GM18951 (cell line): ENCODE data around the gene EIF2A.
"Not testable (repeated sequence)": the region's sequence is repeated elsewhere in the genome, so short reads cannot be mapped to it uniquely, and the experiment has no call there.

ENCODE experiments used
- POLR2A ChIP-seq: IDR thresholded peaks from 4 replicates; pipeline ENCODE4 v1.6.1; 2011; ENCODE audit warnings: mild to moderate bottlenecking; ENCODE audit not compliant: insufficient read length, insufficient read depth; ENCODE audit errors: extremely low read depth
- in situ Hi-C: fragments of 300-500 bp; cut with MboI; formaldehyde crosslinking; loops from one replicate; pipeline ENCODE4 v1.12.0; 2022; ENCODE audit warnings: low sequenced_read_pairs, mixed read lengths, inconsistent platforms; ENCODE audit not compliant: unreplicated experiment

Gene EIF2A

DNA sequence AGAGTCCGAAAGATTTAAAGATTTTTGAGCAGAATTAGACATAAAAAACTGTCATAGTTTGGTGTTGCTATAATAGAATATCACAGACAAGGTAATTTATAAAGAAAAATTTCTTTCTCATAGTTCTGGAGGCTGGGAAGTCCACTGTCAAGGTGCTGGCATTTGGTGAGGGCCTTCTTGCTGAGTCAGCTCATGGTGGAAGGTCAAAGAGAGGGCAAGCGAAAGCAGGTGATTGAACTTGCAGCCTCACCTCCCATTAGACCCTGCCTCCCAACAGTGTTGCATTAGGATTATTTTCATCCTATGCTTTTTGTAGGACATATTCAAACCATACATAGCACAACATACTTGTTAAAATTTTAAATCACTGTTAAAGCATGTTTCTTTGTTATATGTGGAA is 66.4 kb downstream of the EIF2A start:
- in situ Hi-C loops = no loop called here
- TF ChIP-seq POLR2A = no peak

DNA sequence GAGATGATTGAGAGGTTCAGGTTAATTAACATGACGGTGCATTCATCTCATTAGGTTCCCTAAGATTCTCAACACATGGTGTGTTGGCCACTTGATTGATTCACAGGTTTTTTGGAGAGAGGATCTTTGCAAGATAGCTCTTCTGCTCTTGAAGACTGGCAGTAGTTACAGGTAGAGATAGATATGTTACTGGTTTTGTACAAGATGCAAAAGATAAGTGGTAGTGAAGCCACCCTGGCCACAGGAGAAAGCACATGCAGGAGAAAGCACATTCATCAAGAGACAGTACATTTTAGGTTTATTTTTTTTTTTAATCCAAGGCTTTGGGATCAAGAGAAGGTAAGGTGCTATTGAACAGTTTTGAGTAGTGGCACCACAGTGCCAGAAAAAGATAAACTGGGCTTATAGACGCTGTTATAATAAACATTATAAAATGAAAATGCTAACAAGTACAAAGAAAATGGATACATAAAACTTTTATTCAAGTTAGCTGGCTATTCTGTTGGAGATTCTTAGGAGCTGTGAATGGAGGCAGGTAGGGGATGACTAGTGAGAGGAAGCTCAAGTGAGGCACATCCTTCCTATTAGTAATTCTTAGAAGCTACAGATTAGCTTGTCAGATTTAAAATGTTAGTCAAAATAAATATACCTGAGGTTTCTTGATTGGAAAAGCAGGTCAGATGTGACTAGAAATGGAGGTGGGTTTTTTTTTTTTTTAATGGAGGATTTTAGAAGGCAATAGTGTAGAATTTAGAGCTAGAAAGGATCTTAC is 67.3 kb downstream of the EIF2A start:
- no peak for TF ChIP-seq POLR2A
- in situ Hi-C loops = no loop called here

DNA sequence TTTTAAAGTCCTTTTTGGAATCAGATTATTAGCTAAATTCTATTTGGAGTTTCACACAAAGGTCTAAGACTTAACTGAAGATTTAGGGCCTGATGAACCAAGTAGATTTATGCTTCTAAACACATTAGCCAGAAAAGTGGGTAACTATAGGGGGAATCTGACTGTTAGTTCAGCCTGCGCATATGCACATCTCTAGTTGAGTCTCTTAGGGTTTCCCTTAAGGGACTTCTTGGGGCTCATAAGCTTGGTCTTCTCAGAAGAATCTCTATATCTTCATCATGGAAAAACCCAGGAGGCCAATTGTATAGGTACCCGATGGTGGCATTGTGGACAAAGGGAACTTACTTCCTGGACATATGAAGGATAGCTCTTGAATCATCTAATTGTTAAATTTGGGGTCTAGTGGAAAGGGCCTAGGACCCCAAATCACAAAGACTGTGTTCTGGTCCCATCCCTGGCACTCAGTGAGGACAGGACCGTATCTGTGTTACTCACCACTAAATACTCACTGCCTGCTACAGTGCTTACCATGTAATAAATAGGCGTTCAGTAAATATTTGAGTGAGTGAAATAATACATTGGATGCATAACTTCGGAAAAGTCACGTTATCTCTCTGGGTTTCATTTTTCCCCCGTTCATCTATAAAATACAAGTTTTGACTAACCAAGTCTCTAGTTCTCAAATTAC is 73.6 kb downstream of the EIF2A start:
- in situ Hi-C loops = no loop called here
- TF ChIP-seq POLR2A = no peak

DNA sequence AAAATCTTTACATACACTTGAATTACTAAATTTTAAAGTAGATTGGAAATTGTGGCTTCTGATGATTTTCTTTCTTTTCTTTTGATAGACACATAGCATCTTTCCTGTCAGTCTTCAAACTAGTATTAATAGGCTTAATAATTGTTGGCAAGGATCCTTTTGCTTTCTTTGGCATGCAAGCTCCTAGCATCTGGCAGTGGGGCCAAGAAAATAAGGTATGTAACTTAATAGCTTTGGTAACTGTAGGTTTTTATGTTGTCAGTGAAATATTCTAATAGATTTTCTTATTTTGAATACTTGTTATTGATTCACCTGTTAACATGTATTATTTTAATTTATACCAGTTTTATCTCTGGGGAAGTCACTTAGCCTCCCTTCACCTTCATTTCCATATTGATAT is 76.4 kb downstream of the EIF2A start:
- in situ Hi-C loops = not testable (repeated sequence)

DNA sequence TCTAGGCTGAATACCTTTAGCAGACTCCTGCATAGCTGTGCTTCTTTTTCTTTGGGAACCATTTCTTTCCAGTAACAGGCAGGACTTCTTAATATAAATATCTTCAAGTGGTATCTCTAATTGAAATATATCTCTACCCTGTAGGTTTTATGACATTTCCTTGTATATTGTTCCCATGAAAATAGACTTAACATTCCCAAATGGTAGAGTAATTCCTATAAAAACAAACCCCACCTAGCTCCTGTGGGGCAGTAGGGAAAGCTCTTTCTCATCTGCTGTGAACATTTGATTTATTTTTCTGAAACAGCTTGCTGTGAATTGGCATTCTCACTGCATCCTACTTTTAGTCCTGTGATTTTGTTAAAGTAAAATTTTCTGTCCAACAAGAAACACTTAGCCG is 77.4 kb downstream of the EIF2A start:
- in situ Hi-C loops = no loop called here
- no peak for TF ChIP-seq POLR2A

DNA sequence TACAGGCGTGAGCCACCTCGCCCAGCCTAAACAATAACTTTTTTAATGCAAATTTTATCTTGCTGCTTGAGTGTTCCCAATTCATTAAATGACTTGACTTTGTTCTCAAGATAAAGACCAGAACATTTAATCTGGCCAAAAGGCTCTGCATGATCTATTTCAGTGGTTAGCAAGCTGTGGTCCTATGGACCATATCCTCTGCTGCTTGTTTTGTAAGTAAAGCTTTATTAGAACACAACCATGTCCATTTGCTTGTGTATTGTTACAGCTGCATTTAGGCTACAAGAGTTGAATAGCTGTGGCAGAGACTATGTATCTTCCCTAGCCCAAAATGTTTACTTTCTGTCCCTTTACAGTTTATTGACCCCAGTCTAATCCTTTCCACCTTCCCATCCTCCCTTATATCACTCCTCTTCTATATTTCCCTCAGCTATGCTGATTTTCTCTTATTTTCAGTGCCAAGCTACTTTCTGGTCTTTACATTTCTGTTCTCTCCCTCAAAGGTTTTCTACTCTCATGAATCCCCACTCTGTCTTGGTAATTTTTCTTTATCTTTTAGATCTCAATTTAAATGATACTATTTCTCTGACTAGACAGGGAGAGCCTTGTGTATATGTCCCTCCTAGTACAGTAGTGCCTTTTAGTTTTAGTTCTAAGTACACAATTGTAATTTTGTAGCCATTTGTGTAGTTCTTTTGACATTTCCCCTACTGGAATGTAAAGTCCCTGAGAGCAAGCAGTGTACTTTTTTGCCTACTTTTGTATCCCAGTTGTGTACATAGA is 79.8 kb downstream of the EIF2A start:
- in situ Hi-C loops = no loop called here
- no peak for TF ChIP-seq POLR2A

DNA sequence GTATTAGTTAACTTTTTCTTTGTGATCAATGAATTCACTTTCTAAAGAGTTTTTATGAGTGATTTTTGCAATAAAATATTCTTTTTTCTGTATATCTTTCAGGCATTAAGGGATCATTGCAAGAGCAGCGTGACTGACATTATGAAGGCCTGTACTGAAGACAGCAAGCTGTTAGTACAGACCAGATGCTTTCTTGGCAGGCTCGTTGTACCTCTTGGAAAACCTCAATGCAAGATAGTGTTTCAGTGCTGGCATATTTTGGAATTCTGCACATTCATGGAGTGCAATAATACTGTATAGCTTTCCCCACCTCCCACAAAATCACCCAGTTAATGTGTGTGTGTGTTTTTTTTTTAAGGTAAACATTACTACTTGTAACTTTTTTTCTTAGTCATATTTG is 81.0 kb downstream of the EIF2A start:
- in situ Hi-C loops = no loop called here
- TF ChIP-seq POLR2A = no peak

DNA sequence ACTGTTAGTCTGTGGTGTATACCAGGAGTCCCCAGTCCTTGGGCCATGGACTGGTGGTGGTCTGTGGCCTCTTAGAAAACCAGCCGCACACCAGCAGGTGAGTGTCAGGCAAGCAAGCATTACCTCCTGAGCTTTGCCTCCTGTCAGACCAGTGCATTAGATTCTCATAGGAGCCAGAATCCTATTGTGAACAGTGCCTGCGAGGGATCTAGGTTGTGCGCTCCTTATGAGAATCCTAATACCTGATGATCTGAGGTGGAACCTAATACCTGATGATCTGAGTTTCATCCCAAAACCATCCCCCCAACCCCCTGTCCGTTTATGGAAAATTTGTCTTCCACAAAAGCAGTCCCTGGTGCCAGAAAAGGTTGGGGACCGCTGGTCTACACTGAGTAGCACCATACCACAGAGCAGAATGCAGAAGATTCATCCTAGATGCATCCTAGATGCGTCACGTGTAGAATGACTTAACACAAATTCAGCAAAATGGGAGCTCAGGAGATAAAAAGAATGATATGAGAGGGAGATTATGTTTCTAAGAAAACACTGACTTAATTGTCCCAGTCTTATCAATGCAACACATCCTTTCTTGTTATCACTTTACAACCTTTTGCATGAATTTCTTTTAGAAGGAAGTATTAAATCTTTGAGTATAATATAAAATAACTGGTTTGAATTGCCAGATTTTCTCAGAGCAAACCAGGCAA is 85.1 kb downstream of the EIF2A start:
- in situ Hi-C loops = no loop called here
- peak; percentile 13 for TF ChIP-seq POLR2A

DNA sequence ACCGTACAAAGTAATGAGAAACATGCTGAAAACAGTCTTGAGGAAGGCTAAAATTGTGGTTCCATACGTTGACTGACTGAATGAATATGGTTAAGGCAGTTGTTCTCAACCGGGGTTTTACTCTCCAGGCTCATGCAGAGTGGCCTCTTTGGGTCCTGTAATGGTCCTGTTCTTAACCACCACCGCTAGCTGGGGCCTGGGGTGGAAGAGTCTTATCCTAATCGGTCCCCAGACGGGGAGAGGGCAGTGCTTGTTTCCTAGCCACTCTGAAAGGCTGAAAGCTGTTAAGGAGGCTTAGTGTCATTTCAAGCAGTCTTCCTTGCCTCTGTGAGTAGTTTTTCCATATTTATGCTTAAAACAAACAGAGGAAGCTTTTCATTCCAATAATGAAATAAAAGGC is 88.5 kb downstream of the EIF2A start:
- TF ChIP-seq POLR2A = no peak
- in situ Hi-C loops = no loop called here

DNA sequence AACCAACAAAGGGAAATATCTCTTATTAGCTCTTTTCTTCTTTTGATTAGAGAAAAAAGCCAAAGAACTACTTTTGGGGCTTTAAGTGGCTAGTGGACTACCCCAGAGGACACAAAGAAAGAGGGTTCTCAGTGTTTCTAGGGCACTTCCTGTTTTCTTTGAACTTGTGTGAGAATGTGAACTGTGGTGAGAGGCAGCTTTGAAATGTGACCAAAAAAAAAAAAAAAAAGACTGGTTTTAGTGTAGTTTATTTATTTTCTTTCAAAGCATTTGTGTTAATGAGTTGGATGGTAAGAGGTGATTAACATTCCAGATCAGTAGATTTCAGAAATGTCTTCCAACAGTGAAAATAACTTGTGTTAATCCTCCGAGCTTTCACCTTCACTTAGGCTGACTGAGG is 88.9 kb downstream of the EIF2A start:
- TF ChIP-seq POLR2A = no peak
- in situ Hi-C loops = no loop called here
